Endothelial cell of umbilical vein (primary cell): Measurements from ENCODE around the gene RAB10. TPM values are rescaled to one million over a fixed set of nuclear protein-coding genes. Genes with fewer than 3 reads are reported as not detected.

Experiments used
- BruUV-seq: library from RNA; stranded (reverse); fragments of 400-500 nt; replicated peaks from 2 replicates; lab custom pipeline; 2021; lab: Mats Ljungman, UMichigan
- CTCF ChIA-PET: fragments of 300-600, 350-600 bp; sonication (Branson Sonifier 250); formaldehyde crosslinking; loops from one replicate; lab custom pipeline; 2021; ENCODE audit warnings: antibody characterized with exemption, inconsistent platforms; lab: Charles Lee
- POLR2A ChIA-PET: fragments of 300-600, 350-600 bp; sonication (Branson Sonifier 250); formaldehyde crosslinking; loops from one replicate; lab custom pipeline; 2021; ENCODE audit warnings: antibody characterized with exemption, inconsistent platforms; lab: Charles Lee
- DNase-seq: peaks from one replicate; pipeline ENCODE4 v3.0.0-alpha.2; 2011; ENCODE audit warnings: low read depth, low spot score
- FAIRE-seq: peaks from 2 replicates; lab custom pipeline; 2011; peaks lifted over from hg19 to GRCh38; lab: Jason Lieb, UNC
- H2AFZ ChIP-seq: 2 replicates; pipeline ENCODE4 v1.6.0; 2012; ENCODE audit warnings: low read depth, low read length, control low read depth, inconsistent platforms
- H3K27ac ChIP-seq: 2 replicates; pipeline ENCODE4 v1.5.1; 2011; ENCODE audit warnings: low read depth, mild to moderate bottlenecking, control low read depth, low read length, moderate library complexity; ENCODE audit not compliant: insufficient read depth
- H3K27me3 ChIP-seq, 2 experiments: 2 replicates each; pipeline versions ENCODE4 v1.6.0 to v1.6.1; 2011; ENCODE audit warnings: low read length in 2 of 2, mixed read lengths in 1 of 2; ENCODE audit not compliant: control insufficient read depth in 2 of 2, insufficient read depth in 2 of 2
- H3K36me3 ChIP-seq, 2 experiments: 2 replicates in 1 of 2; 3 replicates in 1 of 2; pipeline ENCODE4 v1.5.1; 2011; ENCODE audit warnings: low read length in 2 of 2, mild to moderate bottlenecking in 1 of 2, moderate library complexity in 1 of 2; ENCODE audit not compliant: control insufficient read depth in 2 of 2, insufficient read depth in 2 of 2; ENCODE audit errors: extremely low read depth in 1 of 2
- H3K4me1 ChIP-seq: 3 replicates; pipeline ENCODE4 v1.5.1; 2011; ENCODE audit warnings: mild to moderate bottlenecking, low read length; ENCODE audit not compliant: control insufficient read depth, insufficient read depth; ENCODE audit errors: extremely low read depth
- H3K4me2 ChIP-seq: 2 replicates; pipeline ENCODE4 v1.6.1; 2011; ENCODE audit warnings: low read length, control low read depth, mixed read lengths; ENCODE audit not compliant: insufficient read depth
- H3K4me3 ChIP-seq, 3 experiments: fragments of 200-600 bp in 1 of 3; sonication (generic), shearing (Covaris generic) in 1 of 3; replicated peaks in 1 of 3; 2 replicates each; pipeline ENCODE4 v1.5.1; 2011 to 2016; ENCODE audit warnings: control low read depth in 3 of 3, low read length in 3 of 3, mild to moderate bottlenecking in 2 of 3, inconsistent platforms in 1 of 3, low read depth in 1 of 3, moderate library complexity in 1 of 3; ENCODE audit not compliant: insufficient read depth in 1 of 3
- H3K79me2 ChIP-seq: 2 replicates; pipeline ENCODE4 v1.6.0; 2012; ENCODE audit warnings: low read length, inconsistent platforms; ENCODE audit not compliant: control insufficient read depth, insufficient read depth
- H3K9ac ChIP-seq: replicated peaks from 2 replicates; pipeline ENCODE3; 2011; ENCODE audit warnings: low read length, control low read depth; ENCODE audit not compliant: insufficient read depth; ENCODE audit errors: extremely low read depth
- H3K9me1 ChIP-seq: replicated peaks from 3 replicates; pipeline ENCODE4 v1.6.0; 2011; ENCODE audit warnings: mild to moderate bottlenecking, low read length; ENCODE audit not compliant: control insufficient read depth, insufficient read depth; ENCODE audit errors: extremely low read depth
- H3K9me3 ChIP-seq: replicated peaks from 2 replicates; pipeline ENCODE4 v1.5.1; 2012; ENCODE audit warnings: low read length, inconsistent platforms; ENCODE audit not compliant: control insufficient read depth, insufficient read depth
- H4K20me1 ChIP-seq: replicated peaks from 2 replicates; pipeline ENCODE3; 2011; ENCODE audit warnings: mild to moderate bottlenecking, low read length; ENCODE audit not compliant: control insufficient read depth, insufficient read depth; ENCODE audit errors: extremely low read depth
- CTCF ChIP-seq, 2 donors: IDR thresholded peaks; 1 replicate in 1 of 2; 2 replicates in 1 of 2; pipeline ENCODE4 v1.5.1; 2011; ENCODE audit warnings: low read length in 2 of 2, mild to moderate bottlenecking in 2 of 2, moderate library complexity in 2 of 2, control low read depth in 1 of 2, inconsistent platforms in 1 of 2, low read depth in 1 of 2; ENCODE audit not compliant: insufficient read depth in 1 of 2; ENCODE audit errors: extremely low read depth in 1 of 2
- EZH2 ChIP-seq: IDR thresholded peaks from 2 replicates; pipeline ENCODE4 v1.6.1; 2012; ENCODE audit warnings: borderline replicate concordance, low read depth, mild to moderate bottlenecking, moderate library complexity, low read length, inconsistent platforms; ENCODE audit not compliant: severe bottlenecking
- FOS ChIP-seq: IDR thresholded peaks from 2 replicates; pipeline ENCODE4 v1.6.1; 2011; ENCODE audit warnings: mild to moderate bottlenecking, low read length, moderate library complexity, borderline replicate concordance; ENCODE audit not compliant: insufficient read depth
- GATA2 ChIP-seq: IDR thresholded peaks from 2 replicates; pipeline ENCODE4 v1.7.0; 2011; ENCODE audit warnings: low read depth, mild to moderate bottlenecking, moderate library complexity, mixed read lengths, low read length; ENCODE audit not compliant: insufficient read length, insufficient read depth
- JUN ChIP-seq: IDR thresholded peaks from 2 replicates; pipeline ENCODE4 v1.6.1; 2011; ENCODE audit warnings: borderline replicate concordance, low read depth; ENCODE audit not compliant: insufficient read length, insufficient read depth
- MAX ChIP-seq: IDR thresholded peaks from 2 replicates; pipeline ENCODE4 v1.6.1; 2011; ENCODE audit not compliant: insufficient read depth, insufficient read length
- MYC ChIP-seq: IDR thresholded peaks from one replicate; pipeline ENCODE4 v1.6.1; 2011; ENCODE audit warnings: mild to moderate bottlenecking, low read depth, low read length
- POLR2A ChIP-seq: IDR thresholded peaks from 2 replicates; pipeline ENCODE4 v1.6.1; 2012; ENCODE audit warnings: low read depth, mild to moderate bottlenecking, control low read depth, low read length
- POLR2AphosphoS5 ChIP-seq: IDR thresholded peaks from 2 replicates; pipeline ENCODE4 v1.6.1; 2012; ENCODE audit warnings: low read depth, mild to moderate bottlenecking, control low read depth, low read length, moderate library complexity; ENCODE audit not compliant: insufficient read depth
- dilution Hi-C: fragments of 300-500 bp; cut with MboI; formaldehyde crosslinking; loops from one replicate; pipeline ENCODE4 v1.15.0; 2019; ENCODE audit warnings: low sequenced_read_pairs; ENCODE audit not compliant: extremely low pct_ligation_motif_present
- intact Hi-C: fragments of 100-400 bp; cut with micrococcal nuclease; formaldehyde crosslinking; loops from one replicate; pipeline ENCODE4 v1.10.0; 2022
- polyA plus RNA-seq, 4 experiments: library from polyadenylated mRNA; depleted of rRNA in 3 of 4; stranded (reverse) in 3 of 4; unstranded in 1 of 4; fragments of >200 nt; gene quantifications; 2 replicates each; pipeline versions ENCODE4 v1.2.1 to v1.2.3, GENCODE V29; 2011 to 2012; ENCODE audit warnings: missing spikeins in 1 of 4
- total RNA-seq: library from RNA; stranded (reverse); gene quantifications from 2 replicates; pipeline ENCODE4 v1.2.3, GENCODE V29; 2021

The RAB10 gene
- total and polyA plus RNA-seq, 2 donors (not counting 3 experiments of a cell fraction or from before 2014, with no cell fraction given): 45.1 to 104 TPM

- Histone ChIP-seq H3K4me3 (no peak overlapping the region), H4K20me1 (no peaks in the 10 kb centered on the region), H3K9ac (no peak overlapping the region), H3K9me1 (no peaks in the 10 kb centered on the region), H3K4me2 (no peak overlapping the region), H2AFZ (no peak overlapping the region), H3K36me3 (no peaks in the 10 kb centered on the region), H3K27me3 (no peaks in the 10 kb centered on the region), H3K79me2 (no peaks in the 10 kb centered on the region), H3K4me1 (peaks cover 5% of the 10 kb centered on the region), H3K27ac (no peak overlapping the region), H3K9me3 (no peaks in the 10 kb centered on the region)
- FAIRE-seq: no peak
- DNase-seq: no peak
- BruUV-seq: no TSS peak
- no peak for TF ChIP-seq POLR2AphosphoS5
- TF ChIP-seq GATA2: no peak
- no peak for TF ChIP-seq POLR2A
- no peak for TF ChIP-seq EZH2
- TF ChIP-seq MAX: no peak
- TF ChIP-seq MYC: no peak
- no peak for TF ChIP-seq FOS
- no peak for TF ChIP-seq JUN
- TF ChIP-seq CTCF (IDR thresholded peaks at IDR 0.05; ENCODE audit: extremely low read depth in 1 of 2, insufficient read depth in 1 of 2, low read depth in 1 of 2, low read length in 2 of 2): no peak
- dilution Hi-C loops (no loop called here), intact Hi-C loops (loop anchor here (5.0 kb wide), 1 partner anchor 95 kb away; no protein-coding TSS in a partner anchor)
- ChIA-PET CTCF (interaction anchor here (0.8 to 2.2 kb wide), 7 partner anchors 12 to 192 kb away, joined by 3 to 26 read pairs (median 14); no protein-coding TSS in a partner anchor), POLR2A (no interaction called here)
Measured at GRCh38 chr2:25992556-25992955, 41.3 kb upstream of the RAB10 start.
